Parietal lobe (tissue), 1 donor: ENCODE results near the gene TPSB2. TPM values are rescaled to one million over a fixed set of nuclear protein-coding genes. Genes with fewer than 3 reads are reported as not detected.

Experiments used
- total RNA-seq: library from RNA; depleted of rRNA; stranded (reverse); fragments of >200 nt; gene quantifications from one replicate; pipeline ENCODE4 v1.2.3, GENCODE V29; 2014

TPSB2 gene
- not detected for total RNA-seq

GRCh38 chr16:1230084-1230470 is at the start of gene TPSB2:
Gene TPSB2 (minus strand): TSS chr16:1230184. CDS start chr16:1229951, 233 bp downstream.

DNA sequence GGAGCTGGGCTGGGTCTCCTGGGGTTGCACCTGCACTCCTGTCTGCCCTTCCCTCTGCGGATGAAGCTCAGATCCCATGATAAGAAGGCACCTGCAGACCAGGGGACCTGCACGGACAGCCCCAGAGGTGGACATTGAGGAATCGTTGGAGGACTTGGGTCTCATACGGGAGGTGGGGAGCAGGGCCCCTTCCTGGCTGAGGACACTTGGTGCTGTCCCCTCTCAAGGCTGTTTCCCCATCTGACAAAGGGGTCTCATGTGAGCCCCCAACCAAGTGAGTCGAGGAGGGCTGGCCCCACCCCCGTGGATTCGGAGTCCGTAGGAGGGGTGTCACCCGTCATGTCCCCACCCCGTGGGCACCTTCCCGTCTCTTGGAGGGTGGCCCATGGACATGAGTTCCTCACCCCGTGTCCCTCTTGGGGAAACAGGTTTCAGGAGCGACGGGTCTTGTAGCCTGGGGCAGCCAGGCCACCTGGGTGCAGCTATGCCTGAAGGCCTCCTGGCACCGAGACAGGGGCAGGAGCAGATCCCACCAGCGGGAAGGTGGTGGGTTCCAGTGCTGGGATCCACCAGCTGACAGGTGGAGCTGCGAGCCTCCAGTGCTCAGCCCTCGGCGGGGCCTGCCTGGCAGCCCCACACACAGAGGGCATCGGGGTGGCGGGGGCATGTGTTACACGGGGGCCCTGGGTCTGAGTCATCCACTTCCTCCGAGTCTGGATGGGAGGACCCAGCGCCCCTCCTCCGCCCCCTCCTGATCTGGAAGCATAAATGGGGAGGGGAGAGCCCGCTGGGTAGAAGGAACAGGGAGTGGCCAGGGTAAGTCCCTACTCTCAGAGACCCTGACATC is 25.5 kb upstream of the TPSB2 start, which contains the start of gene TPSD1:
Gene TPSD1, plus strand, starts transcription at position 794 of the 847 bp plus-strand sequence. CDS start 212 bp downstream, outside the sequence.

DNA sequence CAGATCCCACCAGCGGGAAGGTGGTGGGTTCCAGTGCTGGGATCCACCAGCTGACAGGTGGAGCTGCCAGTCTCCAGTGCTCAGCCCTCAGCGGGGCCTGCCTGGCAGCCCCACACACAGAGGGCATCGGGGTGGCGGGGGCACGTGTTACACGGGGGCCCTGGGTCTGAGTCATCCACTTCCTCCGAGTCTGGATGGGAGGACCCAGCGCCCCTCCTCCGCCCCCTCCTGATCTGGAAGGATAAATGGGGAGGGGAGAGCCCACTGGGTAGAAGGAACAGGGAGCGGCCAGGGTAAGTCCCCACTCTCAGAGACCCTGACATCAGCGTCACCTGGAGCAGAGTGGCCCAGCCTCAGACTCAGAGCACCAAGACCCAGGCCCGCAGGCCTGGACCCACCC is 10.5 kb upstream of the TPSB2 start, which contains the start of gene TPSAB1:
Gene TPSAB1, plus strand, starts transcription at position 270 of the 400 bp plus-strand sequence. CDS start 234 bp downstream, outside the sequence.

GRCh38 chr16:1225051-1225451 is 4.9 kb downstream of the TPSB2 start, which contains the start of gene TPSG1:
Gene TPSG1 (minus strand): TSS chr16:1225268. CDS start chr16:1225252, 16 bp downstream.

Other genes starting within 250 kb of the TPSB2 start
- gene SOX8, start 248.4 kb downstream of the TPSB2 start, total RNA-seq, result 28.5 TPM
- gene SSTR5, start 157.4 kb downstream of the TPSB2 start, total RNA-seq, result not detected
- 0.63 TPM for gene C1QTNF8, start 133.9 kb downstream of the TPSB2 start, total RNA-seq
- 32.9 TPM for gene CACNA1H, start 77.1 kb downstream of the TPSB2 start, total RNA-seq
- not detected for gene TPSG1, start 4.9 kb downstream of the TPSB2 start, total RNA-seq
- not detected for gene TPSAB1, start 10.5 kb upstream of the TPSB2 start, total RNA-seq
- gene TPSD1, start 25.9 kb upstream of the TPSB2 start, total RNA-seq, result not detected
- 87.0 TPM for gene UBE2I, start 79.5 kb upstream of the TPSB2 start, total RNA-seq
- 9.1 TPM for gene BAIAP3, start 103.5 kb upstream of the TPSB2 start, total RNA-seq
- 36.6 TPM for gene TSR3, start 121.7 kb upstream of the TPSB2 start, total RNA-seq
- 23.8 TPM for gene GNPTG, start 121.7 kb upstream of the TPSB2 start, total RNA-seq
- gene UNKL, start 184.5 kb upstream of the TPSB2 start, total RNA-seq, result 20.0 TPM
- 8.1 TPM for gene UQCC4, start 190.6 kb upstream of the TPSB2 start, total RNA-seq
- not detected for gene PERCC1, start 200.9 kb upstream of the TPSB2 start, total RNA-seq
- 1.9 TPM for gene CCDC154, start 214.4 kb upstream of the TPSB2 start, total RNA-seq
- 51.0 TPM for gene CLCN7, start 244.8 kb upstream of the TPSB2 start, total RNA-seq